ENCODE results near the gene DAPK1. TPM values are rescaled to one million over a fixed set of nuclear protein-coding genes. Genes with fewer than 3 reads are reported as not detected.

Gene DAPK1
- total and polyA plus RNA-seq, 10 of the 15 experiments (the other 5 are each of a cell fraction or from before 2014, with no cell fraction given) = 8.2 to 94.7 (median 51.6) TPM

- H4K20me1 ChIP-seq (ENCODE audit: control insufficient read depth, insufficient read depth) = no peaks in the 10 kb centered on the region
- DNase-seq (ENCODE audit: low read depth, low spot score) (no peak), FAIRE-seq (no peak), ATAC-seq (no peak)
- WGBS (ENCODE audit: insufficient coverage, insufficient replicate concordance, low lambda C conversion rate, missing lambda C conversion rate) = 81% methylated on average over 12 of the region's 12 CpGs
- H3K4me2 ChIP-seq (ENCODE audit: control insufficient read depth, insufficient read depth) = no peak overlapping the region
- H3K27me3 ChIP-seq (replicated peaks in 1 of 2; ENCODE audit: control insufficient read depth in 2 of 2, insufficient read depth in 2 of 2, low read length in 1 of 2) = no peaks in the 10 kb centered on the region
- H3K9me3 ChIP-seq (replicated peaks; ENCODE audit: control insufficient read depth, insufficient read depth, low read length) = no peaks in the 10 kb centered on the region
- H3K4me1 ChIP-seq (ENCODE audit: control insufficient read depth, insufficient read depth, low read length) = no peaks in the 10 kb centered on the region; the same call in 1 of the 2 replicates
- no peak overlapping the region for H3K4me3 ChIP-seq
- ChIA-PET RAD21 (ENCODE audit: unreplicated experiment) (no interaction called here), POLR2A (interaction anchor here (0.9 kb wide), 1 partner anchor 15 kb away, joined by 3 read pairs; no protein-coding TSS in a partner anchor), SMC1A (ENCODE audit: uncharacterized antibody, unreplicated experiment) (interaction anchor here (1.2 to 1.6 kb wide), 3 partner anchors 9 to 18 kb away, joined by 3 read pairs; no protein-coding TSS in a partner anchor), CTCF (interaction anchor here (0.6 to 1.3 kb wide), 2 partner anchors 17 to 98 kb away, joined by 3 read pairs; no protein-coding TSS in a partner anchor)
- intact Hi-C loops (cut with micrococcal nuclease; ENCODE audit: unreplicated experiment) (no loop called here), in situ Hi-C loops (cut with MboI) (no loop called here)
- no peak overlapping the region for H3K9ac ChIP-seq (ENCODE audit: control insufficient read depth, insufficient read depth, low read length)
- H3K36me3 ChIP-seq (ENCODE audit: control insufficient read depth in 2 of 2, insufficient read depth in 2 of 2, low read length in 1 of 2) = no peaks in the 10 kb centered on the region; a peak in 1 of 4 replicates
- no TSS peak for BruUV-seq (replicated peaks)
- H3K79me2 ChIP-seq (ENCODE audit: control insufficient read depth, insufficient read depth, low read length) = peaks cover 2% of the 10 kb centered on the region; the same call in 1 of the 2 replicates
- H3K27ac ChIP-seq (ENCODE audit: control insufficient read depth, insufficient read depth) = no peak overlapping the region
- TF ChIP-seq ATF3 (IDR thresholded peaks at IDR 0.05; ENCODE audit: borderline replicate concordance, extremely low read depth, low read depth, low read length) (no peak), ESRRA (IDR thresholded peaks at IDR 0.05; ENCODE audit: low read length) (no peak), IKZF1 (conservative IDR thresholded peaks at IDR 0.05) (no peak), POLR2AphosphoS2 (IDR thresholded peaks at IDR 0.05; ENCODE audit: low read depth, low read length) (no peak), PKNOX1 (IDR thresholded peaks at IDR 0.05) (no peak)
- no peak overlapping the region for H2AFZ ChIP-seq (ENCODE audit: control insufficient read depth, low read depth, low read length)
Observed at GRCh38 chr9:87595610-87596009, 97.9 kb downstream of the DAPK1 start.

GRCh38 chr9:87596862-87597261 lies 99.2 kb downstream of the DAPK1 start:
- SMC1A ChIA-PET (ENCODE audit: uncharacterized antibody, unreplicated experiment) = interaction anchor here (0.5 to 1.6 kb wide), 5 partner anchors 14 to 230 kb away, joined by 3 to 5 read pairs (median 3); no protein-coding TSS in a partner anchor
- Histone ChIP-seq H3K9me3 (replicated peaks; ENCODE audit: control insufficient read depth, insufficient read depth, low read length) (no peaks in the 10 kb centered on the region), H3K27me3 (replicated peaks in 1 of 2; ENCODE audit: control insufficient read depth in 2 of 2, insufficient read depth in 2 of 2, low read length in 1 of 2) (no peaks in the 10 kb centered on the region), H4K20me1 (ENCODE audit: control insufficient read depth, insufficient read depth) (no peaks in the 10 kb centered on the region), H3K9ac (ENCODE audit: control insufficient read depth, insufficient read depth, low read length) (no peak overlapping the region), H2AFZ (ENCODE audit: control insufficient read depth, low read depth, low read length) (no peak overlapping the region), H3K36me3 (ENCODE audit: control insufficient read depth in 2 of 2, insufficient read depth in 2 of 2, low read length in 1 of 2) (no peaks in the 10 kb centered on the region; a peak in 1 of 4 replicates), H3K79me2 (ENCODE audit: control insufficient read depth, insufficient read depth, low read length) (peaks cover 2% of the 10 kb centered on the region; the same call in 1 of the 2 replicates), H3K27ac (ENCODE audit: control insufficient read depth, insufficient read depth) (no peak overlapping the region), H3K4me3 (no peak overlapping the region), H3K4me2 (ENCODE audit: control insufficient read depth, insufficient read depth) (no peak overlapping the region), H3K4me1 (ENCODE audit: control insufficient read depth, insufficient read depth, low read length) (no peaks in the 10 kb centered on the region; the same call in 1 of the 2 replicates)
- no peak for TF ChIP-seq HDAC2 (IDR thresholded peaks at IDR 0.05)
- WGBS (ENCODE audit: insufficient coverage, insufficient replicate concordance, low lambda C conversion rate, missing lambda C conversion rate) = 87% methylated on average over 7 of the region's 7 CpGs
- RAD21 ChIA-PET (ENCODE audit: unreplicated experiment) = no interaction called here
- POLR2A ChIA-PET = interaction anchor here (1.2 kb wide), 1 partner anchor 12 kb away, joined by 3 read pairs; no protein-coding TSS in a partner anchor
- in situ Hi-C loops (cut with MboI) = no loop called here
- no peak for FAIRE-seq
- intact Hi-C loops (cut with micrococcal nuclease; ENCODE audit: unreplicated experiment) = no loop called here
- CTCF ChIA-PET = no interaction called here
- BruUV-seq (replicated peaks) = no TSS peak
- no peak for DNase-seq (ENCODE audit: low read depth, low spot score)
- ATAC-seq = no peak
